ENCODE data around the gene DNASE1. TPM values are rescaled to one million over a fixed set of nuclear protein-coding genes. Genes with fewer than 3 reads are reported as not detected.

Gene DNASE1
- total and polyA plus RNA-seq, 4 donors = 0.77 to 11.6 (median 6.2) TPM

DNA sequence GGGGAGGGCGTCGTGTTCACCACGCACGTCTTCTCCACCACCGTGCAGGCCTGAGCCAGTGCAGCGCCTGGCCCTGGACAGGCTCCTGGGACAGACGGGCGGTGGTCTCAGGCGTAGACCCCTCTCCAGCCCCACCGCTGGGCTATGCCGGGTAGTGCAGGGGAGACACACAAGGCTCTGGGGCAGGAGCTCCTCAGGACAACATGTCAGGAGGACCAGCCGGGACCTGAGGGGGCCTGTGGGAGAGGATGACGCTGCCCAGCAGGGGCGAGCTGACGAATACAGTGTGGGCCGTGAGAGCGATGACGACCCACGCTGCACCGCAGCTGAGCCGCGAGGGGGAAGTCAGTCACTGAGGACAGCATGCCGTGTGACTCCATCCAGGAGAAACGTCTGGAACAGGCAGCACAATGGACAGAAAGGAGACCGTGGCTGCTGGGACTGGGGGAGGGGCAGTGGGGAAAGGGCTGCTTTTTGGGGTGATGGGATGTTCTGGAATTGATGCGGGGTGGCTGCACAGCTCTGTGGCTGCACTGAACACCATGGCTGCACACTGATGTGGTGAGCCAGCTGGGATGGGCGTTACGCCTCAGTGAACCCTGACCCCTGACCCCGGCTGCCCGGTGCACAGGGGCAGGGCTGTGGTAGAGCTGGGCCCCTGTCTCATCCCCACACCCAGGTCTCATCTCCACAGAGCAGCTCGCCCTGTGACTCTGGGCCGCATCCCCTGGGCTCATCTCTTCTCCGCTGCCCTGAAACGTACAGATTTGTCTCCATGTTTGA lies 20.2 kb downstream of the DNASE1 start:
- Histone ChIP-seq H3K36me3 (ENCODE audit: control insufficient read depth in 4 of 4, insufficient read depth in 3 of 4, low read depth in 1 of 4, low read length in 3 of 4) (peaks cover 13 to 66% (median 23%) of the 10 kb centered on the region in 4 donors), H3K27me3 (ENCODE audit: control insufficient read depth in 4 of 4, insufficient read depth in 4 of 4, low read length in 3 of 4) (no peaks in the 10 kb centered on the region), H3K9me3 (ENCODE audit: control insufficient read depth in 4 of 4, low read length in 3 of 4) (no peaks in the 10 kb centered on the region), H3K9ac (ENCODE audit: low read depth in 1 of 2, low read length in 2 of 2) (no peak overlapping the region), H3K4me3 (ENCODE audit: low read depth in 1 of 3, low read length in 3 of 3) (no peak overlapping the region), H3K27ac (ENCODE audit: low read depth in 1 of 2, low read length in 2 of 2) (no peak overlapping the region), H3K4me1 (ENCODE audit: control insufficient read depth in 4 of 4, insufficient read depth in 4 of 4, low read length in 3 of 4) (peaks cover 1 to 23% (median 12%) of the 10 kb centered on the region in 4 donors)
- WGBS = 92% methylated on average over 34 of the region's 34 CpGs
- TF ChIP-seq, protein P1, sequence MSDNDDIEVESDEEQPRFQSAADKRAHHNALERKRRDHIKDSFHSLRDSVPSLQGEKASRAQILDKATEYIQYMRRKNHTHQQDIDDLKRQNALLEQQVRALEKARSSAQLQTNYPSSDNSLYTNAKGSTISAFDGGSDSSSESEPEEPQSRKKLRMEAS (IDR thresholded peaks at IDR 0.05) = no peak
- TF ChIP-seq, protein P2, sequence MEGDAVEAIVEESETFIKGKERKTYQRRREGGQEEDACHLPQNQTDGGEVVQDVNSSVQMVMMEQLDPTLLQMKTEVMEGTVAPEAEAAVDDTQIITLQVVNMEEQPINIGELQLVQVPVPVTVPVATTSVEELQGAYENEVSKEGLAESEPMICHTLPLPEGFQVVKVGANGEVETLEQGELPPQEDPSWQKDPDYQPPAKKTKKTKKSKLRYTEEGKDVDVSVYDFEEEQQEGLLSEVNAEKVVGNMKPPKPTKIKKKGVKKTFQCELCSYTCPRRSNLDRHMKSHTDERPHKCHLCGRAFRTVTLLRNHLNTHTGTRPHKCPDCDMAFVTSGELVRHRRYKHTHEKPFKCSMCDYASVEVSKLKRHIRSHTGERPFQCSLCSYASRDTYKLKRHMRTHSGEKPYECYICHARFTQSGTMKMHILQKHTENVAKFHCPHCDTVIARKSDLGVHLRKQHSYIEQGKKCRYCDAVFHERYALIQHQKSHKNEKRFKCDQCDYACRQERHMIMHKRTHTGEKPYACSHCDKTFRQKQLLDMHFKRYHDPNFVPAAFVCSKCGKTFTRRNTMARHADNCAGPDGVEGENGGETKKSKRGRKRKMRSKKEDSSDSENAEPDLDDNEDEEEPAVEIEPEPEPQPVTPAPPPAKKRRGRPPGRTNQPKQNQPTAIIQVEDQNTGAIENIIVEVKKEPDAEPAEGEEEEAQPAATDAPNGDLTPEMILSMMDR (IDR thresholded peaks at IDR 0.05; ENCODE audit: low read depth, low read length, missing input control) = no peak
- TF ChIP-seq RAD21 (IDR thresholded peaks at IDR 0.05) (no peak), RXRA (IDR thresholded peaks at IDR 0.05) (no peak)
- TF ChIP-seq, protein P3, sequence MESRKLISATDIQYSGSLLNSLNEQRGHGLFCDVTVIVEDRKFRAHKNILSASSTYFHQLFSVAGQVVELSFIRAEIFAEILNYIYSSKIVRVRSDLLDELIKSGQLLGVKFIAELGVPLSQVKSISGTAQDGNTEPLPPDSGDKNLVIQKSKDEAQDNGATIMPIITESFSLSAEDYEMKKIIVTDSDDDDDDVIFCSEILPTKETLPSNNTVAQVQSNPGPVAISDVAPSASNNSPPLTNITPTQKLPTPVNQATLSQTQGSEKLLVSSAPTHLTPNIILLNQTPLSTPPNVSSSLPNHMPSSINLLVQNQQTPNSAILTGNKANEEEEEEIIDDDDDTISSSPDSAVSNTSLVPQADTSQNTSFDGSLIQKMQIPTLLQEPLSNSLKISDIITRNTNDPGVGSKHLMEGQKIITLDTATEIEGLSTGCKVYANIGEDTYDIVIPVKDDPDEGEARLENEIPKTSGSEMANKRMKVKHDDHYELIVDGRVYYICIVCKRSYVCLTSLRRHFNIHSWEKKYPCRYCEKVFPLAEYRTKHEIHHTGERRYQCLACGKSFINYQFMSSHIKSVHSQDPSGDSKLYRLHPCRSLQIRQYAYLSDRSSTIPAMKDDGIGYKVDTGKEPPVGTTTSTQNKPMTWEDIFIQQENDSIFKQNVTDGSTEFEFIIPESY (IDR thresholded peaks at IDR 0.05) = no peak
- DNase-seq (ENCODE audit: low spot score) = no peak

DNA sequence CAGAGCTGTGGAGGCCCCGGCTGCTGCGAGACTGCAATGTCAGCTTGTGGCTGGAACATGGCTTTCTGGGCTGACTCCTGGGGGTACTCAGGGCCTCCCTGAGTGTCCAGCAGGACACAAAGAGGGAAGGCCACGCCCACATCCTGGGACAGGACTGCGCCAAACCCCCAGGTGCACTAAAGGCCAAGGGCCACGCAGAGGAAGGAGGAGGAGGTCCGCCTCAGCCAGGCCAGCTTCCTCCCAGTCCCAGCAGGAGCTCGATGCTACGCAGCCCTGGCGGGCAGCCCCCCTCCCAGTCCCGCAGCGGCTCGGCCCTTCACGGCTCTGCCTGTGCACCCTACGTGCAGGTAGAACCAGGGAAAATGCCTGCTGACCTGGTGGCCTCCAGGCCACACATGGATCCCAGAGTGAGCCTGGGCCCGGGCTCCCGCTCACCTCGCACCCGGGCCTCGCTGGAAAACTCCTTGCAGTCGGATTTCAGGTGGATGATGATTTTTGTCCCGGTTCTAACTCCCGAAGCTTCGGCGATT lies 21.2 kb downstream of the DNASE1 start:
- no peak overlapping the region for H3K4me3 ChIP-seq (ENCODE audit: low read depth in 1 of 3, low read length in 3 of 3)
- DNase-seq (ENCODE audit: low spot score) = no peak
- H3K36me3 ChIP-seq (ENCODE audit: control insufficient read depth in 4 of 4, insufficient read depth in 3 of 4, low read depth in 1 of 4, low read length in 3 of 4) = peaks cover 13 to 69% (median 22%) of the 10 kb centered on the region in 4 donors
- no peaks in the 10 kb centered on the region for H3K9me3 ChIP-seq (ENCODE audit: control insufficient read depth in 4 of 4, low read length in 3 of 4)
- H3K27ac ChIP-seq (ENCODE audit: low read depth in 1 of 2, low read length in 2 of 2) = no peak overlapping the region
- no peak overlapping the region for H3K9ac ChIP-seq (ENCODE audit: low read depth in 1 of 2, low read length in 2 of 2)
- no peaks in the 10 kb centered on the region for H3K27me3 ChIP-seq (ENCODE audit: control insufficient read depth in 4 of 4, insufficient read depth in 4 of 4, low read length in 3 of 4)
- WGBS = 92% methylated on average over 24 of the region's 24 CpGs
- no peak for TF ChIP-seq RXRA (IDR thresholded peaks at IDR 0.05)
- TF ChIP-seq TAF1 (conservative IDR thresholded peaks at IDR 0.05) = no peak
- TF ChIP-seq FOXA2 (IDR thresholded peaks at IDR 0.05) = no peak
- TF ChIP-seq, protein P2 (IDR thresholded peaks at IDR 0.05; ENCODE audit: low read depth, low read length, missing input control) = no peak
- TF ChIP-seq NR2F2 (IDR thresholded peaks at IDR 0.05) = no peak
- TF ChIP-seq HNF4A (conservative IDR thresholded peaks at IDR 0.05) = no peak
- TF ChIP-seq, protein P1 (IDR thresholded peaks at IDR 0.05) = no peak
- no peak for TF ChIP-seq GABPA (IDR thresholded peaks at IDR 0.05 in 1 of 2, conservative IDR thresholded peaks at IDR 0.05 in 1 of 2)
- no peak for TF ChIP-seq HNF4G (IDR thresholded peaks at IDR 0.05)
- TF ChIP-seq, protein P4, sequence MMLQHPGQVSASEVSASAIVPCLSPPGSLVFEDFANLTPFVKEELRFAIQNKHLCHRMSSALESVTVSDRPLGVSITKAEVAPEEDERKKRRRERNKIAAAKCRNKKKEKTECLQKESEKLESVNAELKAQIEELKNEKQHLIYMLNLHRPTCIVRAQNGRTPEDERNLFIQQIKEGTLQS (IDR thresholded peaks at IDR 0.05) = no peak
- peaks cover 1 to 24% (median 15%) of the 10 kb centered on the region in 4 donors for H3K4me1 ChIP-seq (ENCODE audit: control insufficient read depth in 4 of 4, insufficient read depth in 4 of 4, low read length in 3 of 4)
